GM19395 (cell line): Measurements from ENCODE around the gene SOX15.
A peak's percentile ranks its signal among the peaks of the same experiment; 100 is the strongest.
"Not testable (repeated sequence)": the region's sequence is repeated elsewhere in the genome, so short reads cannot be mapped to it uniquely, and the experiment has no call there.

Source experiments
- ATAC-seq: cut with Tn5 transposase; IDR thresholded peaks from one replicate; pipeline ENCODE4 v1.9.1; 2021; ENCODE audit warnings: mild to moderate bottlenecking, moderate library complexity; ENCODE audit not compliant: unreplicated experiment

The SOX15 gene

GRCh38 chr17:7589891-7590691 lies at the start of gene SOX15:
Gene SOX15, minus strand, starts transcription at chr17:7590094. Its CDS starts 418 bp downstream, at chr17:7589676.
- ATAC-seq, result no peak

- ATAC-seq, result no peak
Observed at GRCh38 chr17:7636163-7636562, 46.3 kb upstream of the SOX15 start.

GRCh38 chr17:7634384-7634783 lies 44.5 kb upstream of the SOX15 start:
- ATAC-seq, result no peak

GRCh38 chr17:7633093-7633492 lies 43.2 kb upstream of the SOX15 start:
- ATAC-seq, result no peak

- ATAC-seq, result no peak
Observed at GRCh38 chr17:7632492-7632894, 42.6 kb upstream of the SOX15 start.

GRCh38 chr17:7631398-7632380 lies 41.8 kb upstream of the SOX15 start:
- ATAC-seq, result no peak

- no peak for ATAC-seq
Observed at GRCh38 chr17:7629939-7630571, 40.2 kb upstream of the SOX15 start, which contains the start of gene SHBG. Gene SHBG, plus strand, starts transcription at chr17:7630135. Its CDS starts 38 bp downstream, at chr17:7630173.

GRCh38 chr17:7627250-7628121 lies 37.6 kb upstream of the SOX15 start, which contains the start of gene SAT2:
Gene SAT2, minus strand, starts transcription at chr17:7627821. Its CDS starts 186 bp downstream, at chr17:7627635.
- peak; percentile 87 for ATAC-seq

- no peak for ATAC-seq
Observed at GRCh38 chr17:7626956-7627249, 37.0 kb upstream of the SOX15 start.

- no peak for ATAC-seq
Observed at GRCh38 chr17:7626307-7626706, 36.4 kb upstream of the SOX15 start.

GRCh38 chr17:7625749-7626148 lies 35.9 kb upstream of the SOX15 start:
- not testable (repeated sequence) for ATAC-seq

- ATAC-seq, result no peak
Observed at GRCh38 chr17:7623661-7624060, 33.8 kb upstream of the SOX15 start.

- ATAC-seq, result no peak
Observed at GRCh38 chr17:7620835-7621234, 30.9 kb upstream of the SOX15 start.

- no peak for ATAC-seq
Observed at GRCh38 chr17:7618608-7619007, 28.7 kb upstream of the SOX15 start.

- ATAC-seq, result no peak
Observed at GRCh38 chr17:7615265-7615747, 25.4 kb upstream of the SOX15 start.

GRCh38 chr17:7614425-7615264 lies 24.8 kb upstream of the SOX15 start, which contains the start of gene FXR2:
Gene FXR2, minus strand, starts transcription at chr17:7614897. Its CDS starts 365 bp downstream, at chr17:7614532.
- ATAC-seq, result peak; percentile 81

- ATAC-seq, result no peak
Observed at GRCh38 chr17:7613769-7614424, 24.0 kb upstream of the SOX15 start.

- no peak for ATAC-seq
Observed at GRCh38 chr17:7612294-7612640, 22.4 kb upstream of the SOX15 start.
